Glomerular endothelial cell (primary cell): ENCODE measurements around the gene LRP5. TPM values are rescaled to one million over a fixed set of nuclear protein-coding genes. Genes with fewer than 3 reads are reported as not detected.
"Not testable (repeated sequence)": the region's sequence is repeated elsewhere in the genome, so short reads cannot be mapped to it uniquely, and the experiment has no call there.

Source experiments
- DNase-seq: peaks from one replicate; pipeline ENCODE4 v3.0.0-alpha.2; 2011; ENCODE audit warnings: low read depth, low spot score; ENCODE audit errors: extremely low read depth
- total RNA-seq: library from RNA; depleted of rRNA; stranded (reverse); fragments of >200 nt; gene quantifications from 2 replicates; pipeline ENCODE4 v1.2.3, GENCODE V29; 2015

Gene LRP5
- total RNA-seq, 1 donor from 2014 or later, result 72.2 TPM

GRCh38 chr11:68282141-68282860 is 30.1 kb upstream of the LRP5 start:
- DNase-seq, result no peak

GRCh38 chr11:68282861-68283230 is 29.5 kb upstream of the LRP5 start:
- DNase-seq, result no peak

- not testable (repeated sequence) for DNase-seq
These were observed 27.8 kb upstream of the LRP5 start for GRCh38 chr11:68284588-68284987.

- DNase-seq, result no peak
These were observed 25.0 kb upstream of the LRP5 start for GRCh38 chr11:68287419-68287818.

- DNase-seq, result no peak
These were observed 22.9 kb upstream of the LRP5 start for GRCh38 chr11:68289456-68289855.

- no peak for DNase-seq
These were observed 18.7 kb upstream of the LRP5 start for GRCh38 chr11:68293708-68294107.

- DNase-seq, result no peak
These were observed 17.1 kb upstream of the LRP5 start for GRCh38 chr11:68295271-68295670.

- DNase-seq, result no peak
These were observed 16.5 kb upstream of the LRP5 start for GRCh38 chr11:68295940-68296339.

- no peak for DNase-seq
These were observed 15.9 kb upstream of the LRP5 start for GRCh38 chr11:68296344-68297051.

- no peak for DNase-seq
These were observed 15.4 kb upstream of the LRP5 start for GRCh38 chr11:68297052-68297378.

- no peak for DNase-seq
These were observed 14.9 kb upstream of the LRP5 start for GRCh38 chr11:68297494-68297811.

- no peak for DNase-seq
These were observed 14.4 kb upstream of the LRP5 start for GRCh38 chr11:68297812-68298658.

- DNase-seq, result no peak
These were observed 13.5 kb upstream of the LRP5 start for GRCh38 chr11:68298659-68299516.

GRCh38 chr11:68299517-68299879 is 12.9 kb upstream of the LRP5 start:
- DNase-seq, result not testable (repeated sequence)

- no peak for DNase-seq
These were observed 12.1 kb upstream of the LRP5 start for GRCh38 chr11:68300076-68300830.

GRCh38 chr11:68302256-68302655 is 10.1 kb upstream of the LRP5 start:
- no peak for DNase-seq

GRCh38 chr11:68302670-68303069 is 9.7 kb upstream of the LRP5 start:
- no peak for DNase-seq

GRCh38 chr11:68303083-68303482 is 9.3 kb upstream of the LRP5 start:
- DNase-seq, result no peak

- DNase-seq, result no peak
These were observed 8.2 kb upstream of the LRP5 start for GRCh38 chr11:68303982-68304780.
